GM12892 (cell line): Measurements from ENCODE around the gene ERC1.
A peak's percentile ranks its signal among the peaks of the same experiment; 100 is the strongest.
"Not testable (repeated sequence)": the region's sequence is repeated elsewhere in the genome, so short reads cannot be mapped to it uniquely, and the experiment has no call there.

ENCODE experiments used
- DNase-seq: peaks from one replicate; pipeline ENCODE4 v3.0.0; 2011; ENCODE audit not compliant: insufficient read length
- FAIRE-seq: peaks from 2 replicates; lab custom pipeline; 2011; peaks lifted over from hg19 to GRCh38; lab: Jason Lieb, UNC
- POLR2A ChIP-seq: IDR thresholded peaks from 2 replicates; pipeline ENCODE4 v1.6.1; 2011; ENCODE audit warnings: low read depth, low read length, control low read depth
- POLR2AphosphoS5 ChIP-seq: IDR thresholded peaks from 2 replicates; pipeline ENCODE4 v1.6.1; 2011; ENCODE audit warnings: low read depth, low read length, control low read depth
- TAF1 ChIP-seq: IDR thresholded peaks from 2 replicates; pipeline ENCODE4 v1.6.1; 2011; ENCODE audit warnings: low read depth, mild to moderate bottlenecking, control low read depth, low read length, borderline replicate concordance

ERC1 gene

DNA sequence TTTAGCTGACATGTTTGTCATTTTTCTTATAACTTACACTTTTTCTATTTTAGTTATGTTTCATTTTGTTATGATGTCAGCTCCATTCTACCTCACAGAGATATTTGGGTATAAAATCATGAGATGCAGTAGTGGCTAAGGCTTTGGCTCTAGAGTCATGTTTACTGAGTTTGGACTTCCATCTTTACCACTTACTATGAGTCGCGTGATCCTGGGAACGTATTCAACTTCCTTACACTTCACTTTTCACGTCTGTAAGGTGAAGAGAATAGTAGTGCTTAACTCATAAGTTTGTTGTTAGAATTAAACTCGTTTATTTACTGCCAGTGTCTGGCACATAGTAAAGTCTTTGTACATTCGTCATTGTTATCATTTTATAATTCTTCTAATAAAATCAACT is 126.3 kb downstream of the ERC1 start:
- no peak for TF ChIP-seq POLR2A
- no peak for TF ChIP-seq TAF1
- TF ChIP-seq POLR2AphosphoS5, result no peak
- DNase-seq, result no peak
- no peak for FAIRE-seq

DNA sequence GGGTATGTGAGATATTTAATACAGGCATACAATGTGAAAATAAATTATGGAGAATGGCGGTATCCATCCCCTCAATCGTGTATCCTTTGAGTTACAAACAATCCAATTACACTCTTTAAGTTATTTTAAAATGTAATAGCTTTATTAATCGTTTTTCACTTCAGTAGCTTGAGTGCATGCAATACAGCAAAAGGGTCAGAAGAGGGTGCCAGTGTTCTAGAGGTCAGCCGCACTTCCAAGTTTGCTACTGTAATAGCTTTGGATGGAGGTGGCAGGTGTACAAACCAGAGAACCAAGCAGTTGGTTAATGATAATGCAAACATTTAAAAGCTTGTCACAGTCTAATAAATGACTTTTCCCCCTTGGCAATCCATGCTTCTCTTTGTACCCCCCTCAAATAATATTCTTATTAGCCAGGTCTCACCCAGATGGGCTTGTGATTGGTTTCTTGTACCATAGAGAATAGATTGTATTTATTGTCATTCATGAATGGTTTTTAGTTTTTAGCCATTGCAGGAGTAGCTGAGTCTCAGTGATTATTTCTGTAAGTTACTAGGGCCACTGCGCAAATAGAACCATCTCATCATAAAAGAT is 127.0 kb downstream of the ERC1 start:
- DNase-seq (no peak), FAIRE-seq (peak; percentile 92)
- TF ChIP-seq POLR2A (no peak), TAF1 (no peak), POLR2AphosphoS5 (no peak)

- no peak for FAIRE-seq
Measured at GRCh38 chr12:1122786-1123185, 131.8 kb downstream of the ERC1 start.

DNA sequence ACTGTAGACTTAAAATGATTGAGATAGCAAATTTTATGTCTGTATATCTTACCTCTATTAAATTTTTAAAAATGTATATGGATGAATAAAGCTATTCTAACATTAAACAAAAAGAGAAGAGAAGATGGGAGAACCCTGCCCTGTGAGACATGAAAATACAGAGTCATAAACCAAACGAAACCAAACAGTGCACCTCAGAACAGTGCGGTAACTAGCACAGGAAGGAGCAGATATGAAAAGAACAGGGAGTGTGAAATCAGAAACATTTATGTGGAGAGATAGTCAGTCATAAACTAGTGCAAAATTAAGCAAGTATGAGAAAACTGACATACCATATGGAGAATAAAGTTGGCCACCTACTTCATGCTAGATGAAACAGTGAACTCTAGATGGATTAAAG is 135.1 kb downstream of the ERC1 start:
- no peak for DNase-seq
- TF ChIP-seq POLR2AphosphoS5 (no peak), TAF1 (no peak), POLR2A (no peak)
- FAIRE-seq, result no peak

More at GRCh38 chr12:1122786-1123185, 131.8 kb downstream of the ERC1 start:
- no peak for DNase-seq
- TF ChIP-seq POLR2AphosphoS5 (no peak), POLR2A (no peak), TAF1 (no peak)

DNA sequence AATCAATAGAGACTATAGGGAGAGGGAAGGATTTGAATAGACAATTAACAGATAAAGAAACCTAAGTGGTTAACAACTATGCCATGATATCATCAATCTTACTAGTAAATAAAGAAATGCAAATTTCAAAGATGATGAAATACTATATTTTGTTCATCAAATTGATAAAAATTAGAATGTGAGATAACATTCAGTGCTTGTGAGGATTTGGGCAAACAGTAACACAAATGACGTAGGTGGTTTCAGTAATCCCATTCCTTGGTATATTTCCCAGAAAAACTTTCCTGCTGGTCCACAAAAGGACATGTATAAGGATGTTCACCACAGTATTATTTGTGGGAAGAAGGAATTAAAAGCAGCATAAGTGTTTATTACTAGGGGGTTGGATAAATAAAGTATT is 136.0 kb downstream of the ERC1 start:
- DNase-seq, result no peak
- FAIRE-seq, result no peak
- TF ChIP-seq TAF1 (no peak), POLR2AphosphoS5 (no peak), POLR2A (no peak)

DNA sequence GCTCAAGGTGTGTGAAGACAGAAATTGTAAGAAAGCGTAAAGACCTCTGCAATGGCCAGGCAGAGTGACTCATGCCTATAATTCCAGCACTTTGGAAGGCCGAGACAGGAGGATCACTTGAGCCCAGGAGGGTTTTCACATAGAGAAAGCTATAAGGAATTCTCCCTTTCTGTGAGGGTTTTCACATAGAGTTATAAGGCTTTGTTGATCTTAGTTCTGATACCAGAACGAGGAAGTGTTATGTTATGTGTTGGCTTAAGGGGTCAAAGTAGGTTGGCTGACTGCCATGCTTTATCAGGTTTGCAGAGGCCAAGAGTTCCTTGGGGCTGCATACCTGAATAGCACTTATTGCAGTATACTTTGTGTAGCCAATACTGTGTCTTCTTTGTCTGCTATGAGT is 139.1 kb downstream of the ERC1 start:
- TF ChIP-seq POLR2AphosphoS5 (no peak), TAF1 (no peak), POLR2A (no peak)
- DNase-seq (no peak), FAIRE-seq (no peak)

GRCh38 chr12:1130571-1130970 is 139.5 kb downstream of the ERC1 start:
- FAIRE-seq (no peak), DNase-seq (no peak)
- TF ChIP-seq POLR2A (no peak), TAF1 (no peak), POLR2AphosphoS5 (no peak)

- TF ChIP-seq TAF1, result no peak
- TF ChIP-seq POLR2A, result no peak
- TF ChIP-seq POLR2AphosphoS5, result no peak
- FAIRE-seq (no peak), DNase-seq (no peak)
Measured at GRCh38 chr12:1131811-1132224, 140.8 kb downstream of the ERC1 start.

DNA sequence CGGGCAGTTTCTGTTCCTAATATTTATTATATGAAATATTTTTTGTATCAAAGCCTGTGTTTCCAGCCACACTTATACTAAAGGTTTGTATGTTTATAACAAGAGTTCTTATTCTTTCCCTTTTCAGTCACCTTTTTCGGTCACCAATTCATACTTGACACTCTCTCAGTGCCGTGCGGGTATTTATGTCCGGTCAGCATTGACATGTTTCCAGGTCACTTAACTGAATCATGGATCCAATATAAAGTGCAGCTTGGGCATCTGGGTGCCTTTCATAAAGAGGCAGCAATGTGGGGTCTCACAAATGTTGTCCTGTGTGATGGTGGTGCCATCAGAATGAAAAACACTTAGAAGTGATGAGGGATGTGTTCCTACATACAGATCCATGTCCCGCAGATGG is 141.3 kb downstream of the ERC1 start:
- TF ChIP-seq POLR2A (no peak), POLR2AphosphoS5 (no peak), TAF1 (no peak)
- no peak for FAIRE-seq
- DNase-seq, result no peak

DNA sequence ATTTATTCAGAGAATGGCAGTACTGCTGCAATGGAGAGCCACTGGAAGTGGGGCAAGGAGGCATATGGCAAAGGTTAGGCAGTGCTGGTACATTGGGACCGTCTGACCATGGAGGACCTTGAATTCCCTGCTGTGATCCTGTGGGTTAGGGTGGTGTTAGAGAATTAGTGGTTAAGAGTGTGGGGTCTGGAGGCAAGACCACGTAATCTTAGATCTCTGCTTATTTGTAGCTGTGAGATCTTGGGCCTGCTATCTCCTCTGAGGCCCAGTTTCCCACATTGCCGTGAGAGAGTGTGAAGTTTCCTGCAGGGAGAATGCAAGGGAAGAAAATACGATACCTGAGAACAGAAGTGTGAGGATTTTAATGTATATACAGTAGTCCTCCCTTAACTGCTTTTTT is 147.7 kb downstream of the ERC1 start:
- no peak for TF ChIP-seq POLR2AphosphoS5
- TF ChIP-seq POLR2A, result no peak
- no peak for TF ChIP-seq TAF1
- no peak for DNase-seq
- no peak for FAIRE-seq

- not testable (repeated sequence) for FAIRE-seq
Measured at GRCh38 chr12:1146758-1147157, 155.7 kb downstream of the ERC1 start.

GRCh38 chr12:1147821-1148220 is 156.8 kb downstream of the ERC1 start:
- DNase-seq (no peak), FAIRE-seq (no peak)
- TF ChIP-seq POLR2A (no peak), POLR2AphosphoS5 (no peak), TAF1 (no peak)

More at GRCh38 chr12:1146758-1147157, 155.7 kb downstream of the ERC1 start:
- DNase-seq, result not testable (repeated sequence)

DNA sequence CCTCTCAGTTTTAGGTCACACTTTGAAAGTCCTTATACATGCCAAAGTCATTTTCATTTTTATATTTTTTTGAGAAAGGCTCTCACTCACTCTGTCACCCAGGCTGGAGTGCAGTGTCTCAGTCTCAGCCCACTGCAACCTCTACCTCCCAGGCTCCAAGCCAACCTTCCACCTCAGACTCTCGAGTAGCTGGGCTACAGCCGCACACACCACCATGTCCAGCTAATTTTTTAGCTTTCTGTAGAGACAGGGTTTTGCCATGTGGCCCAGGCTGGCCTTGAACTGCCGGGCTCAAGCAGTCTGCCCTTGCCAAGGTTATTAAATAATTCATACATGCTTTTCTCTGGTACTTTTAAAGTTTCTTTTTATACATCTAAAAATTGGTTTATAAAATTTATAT is 166.0 kb downstream of the ERC1 start:
- DNase-seq (no peak), FAIRE-seq (no peak)
- TF ChIP-seq POLR2AphosphoS5, result no peak
- no peak for TF ChIP-seq POLR2A
- no peak for TF ChIP-seq TAF1
